Fibroblast of skin of left biceps (primary cell): ENCODE data around the gene CDCP2.
A peak's percentile ranks its signal among the peaks of the same experiment; 100 is the strongest.
"Not testable (repeated sequence)": the region's sequence is repeated elsewhere in the genome, so short reads cannot be mapped to it uniquely, and the experiment has no call there.

Experiments
- DNase-seq, 2 experiments: peaks; one replicate each; pipeline ENCODE4 v3.0.0-alpha.2; 2013; ENCODE audit warnings: low read depth in 2 of 2

Gene CDCP2

GRCh38 chr1:54117815-54118563, 34.8 kb downstream of the CDCP2 start:
- DNase-seq, result no peak

- no peak for DNase-seq
These were observed 37.3 kb downstream of the CDCP2 start for GRCh38 chr1:54115520-54115919.

GRCh38 chr1:54114955-54115354, 37.8 kb downstream of the CDCP2 start:
- DNase-seq, result no peak

DNA sequence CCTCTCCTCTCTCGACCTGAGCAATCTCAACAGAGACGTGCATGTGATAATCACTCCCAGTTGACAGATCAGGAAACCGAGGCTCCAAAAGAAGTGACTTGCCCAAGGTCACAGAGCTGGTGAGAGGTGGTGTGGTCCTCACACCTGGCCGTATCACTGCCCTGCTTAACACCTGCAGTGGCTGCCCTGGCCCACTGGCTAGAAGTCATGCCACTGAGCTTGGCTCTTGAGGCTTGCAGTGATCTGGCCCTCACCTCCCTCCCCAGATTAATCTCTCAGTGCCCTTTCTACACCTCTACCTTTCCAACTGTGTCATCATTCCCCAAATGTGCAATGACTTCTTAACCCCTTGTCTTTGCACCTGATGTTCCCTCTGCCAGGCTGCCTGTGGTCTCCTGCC, 38.8 kb downstream of the CDCP2 start:
- DNase-seq, result no peak

GRCh38 chr1:54112705-54113368, 40.0 kb downstream of the CDCP2 start:
- no peak for DNase-seq

DNA sequence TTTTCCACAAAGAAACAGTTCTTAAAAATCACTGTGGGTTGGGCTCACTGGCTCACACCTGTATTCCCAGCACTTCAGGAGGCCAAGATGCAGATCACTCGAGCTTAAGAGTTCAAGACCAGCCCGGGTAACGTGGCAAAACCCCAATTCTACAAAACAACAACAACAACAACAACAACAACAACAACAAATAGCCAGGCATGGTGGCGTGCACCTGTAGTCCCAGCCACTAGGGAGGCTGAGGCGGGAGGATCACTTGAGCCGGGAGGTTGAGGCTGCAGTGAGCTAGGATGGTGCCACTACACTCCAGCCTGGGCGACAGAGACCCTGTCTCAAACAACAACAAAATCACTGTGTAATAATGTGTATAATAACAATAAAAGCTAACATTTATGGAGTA, 40.8 kb downstream of the CDCP2 start:
- no peak for DNase-seq

DNA sequence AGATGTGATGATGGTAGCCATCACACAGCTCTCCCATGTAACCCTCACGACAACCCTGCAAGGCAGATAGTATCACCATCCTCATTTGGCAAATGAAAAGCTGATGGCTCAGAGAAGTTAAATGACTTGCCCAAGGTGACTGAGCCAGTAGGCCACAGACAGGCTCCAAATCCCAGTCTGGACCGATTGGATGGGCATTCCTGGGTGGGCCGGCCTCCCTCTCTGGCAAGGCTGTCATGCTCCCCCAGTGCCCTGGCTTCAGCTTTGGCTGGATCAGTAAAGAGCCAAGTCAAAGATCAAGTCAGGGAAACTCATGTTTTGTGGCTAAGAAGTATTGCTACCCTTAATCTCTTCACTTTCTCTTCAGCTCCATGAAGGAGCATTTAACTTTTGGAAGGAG, 41.2 kb downstream of the CDCP2 start:
- DNase-seq, result no peak

GRCh38 chr1:54110996-54111395, 41.8 kb downstream of the CDCP2 start:
- no peak for DNase-seq

DNA sequence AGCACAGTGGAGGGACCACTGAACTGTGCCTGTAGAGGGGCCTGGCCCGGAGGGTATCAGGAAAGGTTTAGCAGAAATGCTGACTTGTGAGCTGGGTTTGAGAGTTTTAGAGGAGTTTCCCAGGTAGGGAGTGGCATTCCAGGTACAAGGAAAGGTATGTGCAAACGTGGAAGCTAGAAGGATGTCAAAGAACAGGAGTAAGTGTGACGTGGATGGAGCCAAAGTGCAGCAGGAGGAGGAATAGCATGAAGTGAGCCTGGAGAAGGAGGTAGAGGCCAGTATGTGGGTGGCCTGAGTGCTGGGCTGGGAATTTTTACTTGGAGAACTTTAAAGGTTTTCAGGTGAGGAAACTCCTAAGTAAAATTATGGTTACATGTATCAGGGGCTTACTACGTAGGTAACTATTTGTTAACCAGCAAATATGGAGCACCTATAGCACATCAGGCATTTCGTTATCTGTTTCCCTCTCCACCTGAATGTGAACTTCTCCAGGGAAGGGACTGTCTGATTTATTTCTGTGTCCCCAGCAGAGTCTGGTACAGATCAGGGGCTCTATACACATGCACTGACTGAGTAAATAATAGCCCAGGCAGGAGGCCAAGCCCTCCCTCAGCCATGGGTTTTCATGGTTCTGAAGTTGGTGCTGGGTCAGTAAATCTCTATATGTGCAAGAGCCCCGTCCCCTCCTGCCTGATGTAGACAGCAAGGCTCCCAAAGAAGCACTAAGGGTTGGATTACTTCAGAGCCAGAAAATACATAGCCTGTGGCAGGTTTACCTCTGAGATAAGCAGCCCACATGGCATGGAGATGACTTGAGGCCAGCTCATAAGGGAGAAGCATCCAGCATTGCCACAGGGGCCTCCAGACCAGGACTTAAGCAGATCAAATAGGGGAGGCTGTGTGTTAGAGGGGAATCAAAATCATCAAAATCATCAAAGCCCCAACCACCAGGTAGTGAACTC, 43.4 kb downstream of the CDCP2 start:
- DNase-seq, result no peak

- DNase-seq, result no peak
These were observed 44.6 kb downstream of the CDCP2 start for GRCh38 chr1:54108156-54108555.

- DNase-seq, result peak; percentile 13 to 26
These were observed 45.7 kb downstream of the CDCP2 start for GRCh38 chr1:54107131-54107530.

DNA sequence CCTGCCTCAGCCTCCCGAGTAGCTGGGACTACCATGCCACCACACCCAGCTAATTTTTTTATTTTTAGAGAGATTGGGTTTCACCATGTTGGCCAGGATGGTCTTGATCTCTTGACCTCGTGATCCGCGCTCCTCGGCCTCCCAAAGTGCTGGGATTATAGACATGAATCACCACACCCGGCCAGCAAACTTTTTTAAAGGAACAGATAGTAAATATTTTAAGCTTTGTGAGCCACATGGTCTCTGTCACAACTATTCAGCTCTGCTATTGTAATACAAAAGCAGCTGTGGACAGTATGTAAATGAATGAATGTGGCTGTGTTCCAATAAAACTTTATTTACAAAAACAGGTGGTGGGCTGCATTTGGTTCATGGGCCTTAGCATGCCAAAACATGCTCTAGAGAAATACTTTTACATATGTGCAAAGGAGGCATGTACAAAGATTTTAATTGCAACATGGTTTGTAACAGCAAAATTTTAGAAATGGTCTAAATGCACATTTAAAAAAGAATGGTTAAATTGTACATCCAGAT, 47.0 kb downstream of the CDCP2 start:
- DNase-seq, result no peak

DNA sequence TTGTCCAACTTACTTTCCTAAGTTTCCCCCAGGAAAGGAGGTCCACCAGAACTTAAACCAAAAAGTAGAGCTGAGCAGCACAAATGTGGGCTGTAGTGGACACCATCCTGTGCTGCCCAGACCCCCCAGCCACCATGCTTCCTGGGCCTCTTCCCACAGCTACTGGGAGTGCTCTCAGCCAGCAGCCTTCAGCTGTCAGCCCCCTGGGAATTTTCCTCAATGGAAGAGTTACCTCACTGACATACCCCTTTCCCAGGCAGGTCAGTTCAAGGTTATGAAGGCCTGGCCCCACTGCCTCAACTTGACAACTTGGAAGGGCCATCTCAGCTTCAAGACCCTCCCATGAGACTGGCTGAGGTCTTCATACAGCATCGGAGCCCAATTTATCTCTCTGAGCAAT, 47.7 kb downstream of the CDCP2 start:
- no peak for DNase-seq

GRCh38 chr1:54104613-54105012, 48.2 kb downstream of the CDCP2 start:
- DNase-seq, result not testable (repeated sequence)

DNA sequence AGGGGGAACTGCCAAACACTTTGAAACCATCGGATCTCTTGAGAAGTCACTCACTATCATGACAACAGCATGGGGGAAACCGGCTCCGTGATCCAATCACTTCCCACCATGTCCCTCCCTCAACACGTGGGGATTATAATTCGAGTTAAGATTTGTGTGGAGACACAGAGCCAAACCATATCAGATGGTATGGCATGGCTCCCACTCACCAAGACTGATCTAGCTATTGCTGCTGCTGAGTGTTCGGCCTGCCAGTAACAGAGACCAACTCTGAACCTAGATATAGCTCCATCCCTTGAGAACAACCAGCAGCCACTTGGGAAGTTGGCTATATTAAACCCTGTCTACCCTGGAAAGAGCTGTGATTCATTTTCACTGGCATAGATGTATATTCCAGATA, 49.4 kb downstream of the CDCP2 start:
- no peak for DNase-seq

DNA sequence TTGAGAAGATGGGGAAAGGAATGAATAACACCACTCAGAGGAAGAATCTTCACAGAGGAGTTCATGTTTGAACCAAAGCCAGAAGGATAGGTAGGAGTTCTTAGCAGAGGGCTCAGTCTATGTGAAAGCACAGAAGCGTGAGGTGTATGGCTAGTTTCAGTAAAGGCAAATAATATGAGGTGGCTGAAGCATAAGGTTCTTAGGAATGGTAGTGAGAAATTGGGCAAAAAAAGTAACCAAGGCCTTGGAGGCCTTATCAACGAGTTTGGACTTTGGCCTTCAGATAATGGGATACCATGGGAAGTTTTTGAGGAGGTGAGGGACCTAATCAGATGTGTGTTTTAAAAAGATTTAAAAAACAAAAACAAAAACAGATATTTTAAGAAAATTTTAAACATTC, 52.3 kb downstream of the CDCP2 start:
- DNase-seq, result no peak

GRCh38 chr1:54099061-54099610, 53.7 kb downstream of the CDCP2 start:
- DNase-seq, result no peak

- DNase-seq, result no peak
These were observed 55.9 kb downstream of the CDCP2 start for GRCh38 chr1:54096877-54097240.

DNA sequence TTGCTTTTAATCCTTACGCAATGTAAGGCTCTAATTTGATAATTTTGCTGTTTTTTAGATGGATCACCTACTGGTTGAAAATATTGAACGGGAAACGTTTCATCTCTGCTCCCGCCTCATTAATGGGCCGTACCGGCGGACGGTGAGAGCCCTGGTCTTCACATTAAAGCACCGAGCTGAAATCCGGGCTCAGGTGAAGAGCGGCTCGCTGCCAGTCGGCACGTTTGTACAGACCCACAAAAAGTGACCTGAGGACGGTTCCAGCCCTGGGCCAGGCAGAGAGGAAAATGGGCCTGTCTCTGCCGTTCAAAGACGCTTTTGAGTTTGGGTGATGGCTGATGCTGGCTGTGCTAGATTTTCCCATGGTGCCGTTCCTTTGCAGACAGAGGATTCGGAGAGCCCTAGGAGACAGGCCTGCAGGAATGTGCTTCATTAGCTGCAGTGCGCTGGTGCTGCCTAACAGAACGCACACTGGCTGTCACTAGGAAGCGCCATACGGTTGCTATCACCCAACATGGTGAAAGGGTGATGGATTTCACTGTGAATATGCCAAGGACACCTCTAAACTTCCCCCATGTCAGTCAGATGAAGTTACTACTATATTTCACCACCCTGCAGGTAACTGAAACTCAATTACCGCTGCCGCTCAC, 56.4 kb downstream of the CDCP2 start:
- DNase-seq, result no peak

DNA sequence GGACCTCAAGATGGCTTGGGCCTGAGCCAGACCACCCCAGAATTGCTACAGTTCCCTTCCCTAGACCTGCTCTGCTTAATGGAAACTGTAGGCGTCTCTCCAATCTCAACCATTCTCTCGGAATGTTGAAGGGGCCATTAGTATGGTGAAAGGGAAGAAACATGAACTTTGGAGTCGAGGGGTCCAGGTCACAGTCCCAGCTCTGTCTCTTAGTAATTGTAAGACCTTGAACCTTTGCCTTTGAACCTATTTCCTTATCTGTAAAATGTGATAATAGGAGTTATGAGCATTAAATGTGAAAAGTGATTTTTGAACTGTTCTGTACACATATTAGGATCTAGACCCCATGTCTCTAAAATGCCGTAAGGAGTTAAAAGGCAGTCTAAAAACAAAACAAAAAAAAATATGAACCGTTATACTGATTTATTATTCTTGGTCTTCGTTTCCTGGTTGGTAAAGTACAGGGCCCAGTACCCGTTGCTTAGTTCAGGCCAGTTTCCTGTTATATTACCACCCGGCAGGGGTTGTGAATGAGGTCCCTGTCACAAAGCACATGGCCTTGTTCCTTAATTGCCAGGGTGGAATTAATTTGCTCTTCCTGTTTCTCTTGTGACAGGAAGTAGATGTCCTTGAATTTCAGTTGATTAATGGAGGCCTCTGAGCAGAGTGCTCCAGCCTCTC, 57.1 kb downstream of the CDCP2 start:
- no peak for DNase-seq

DNA sequence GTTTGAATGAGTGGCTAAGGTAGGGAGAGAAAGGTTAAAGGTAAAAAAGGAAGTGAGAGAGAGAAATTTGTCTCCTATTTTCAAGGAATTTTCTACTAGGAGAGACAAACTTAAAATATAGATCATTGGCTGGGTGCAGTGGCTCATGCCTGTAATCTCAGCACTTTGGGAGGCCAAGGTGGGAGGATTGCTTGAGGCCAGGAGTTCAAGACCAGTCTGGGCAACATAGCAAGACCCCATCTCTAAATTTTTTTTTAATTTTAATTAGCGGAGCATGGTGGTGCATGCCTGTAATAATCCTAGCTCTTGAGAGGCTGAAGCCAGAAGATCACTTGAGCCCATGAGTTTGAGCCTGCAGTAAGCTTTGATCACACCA, 58.1 kb downstream of the CDCP2 start:
- not testable (repeated sequence) for DNase-seq
